HEK293T (cell line): ENCODE measurements around the gene TEP1.

Experiments used
- ARNT ChIP-seq: fragments of 450-650 bp; IDR thresholded peaks from 2 replicates; pipeline ENCODE4 v1.6.1; 2017; ENCODE audit warnings: mild to moderate bottlenecking
- ELF4 ChIP-seq: fragments of 450-650 bp; IDR thresholded peaks from 2 replicates; pipeline ENCODE4 v1.6.1; 2017; ENCODE audit warnings: antibody characterized with exemption
- FOXA1 ChIP-seq: fragments of 450-650 bp; IDR thresholded peaks from 2 replicates; pipeline ENCODE4 v1.6.1; 2016; ENCODE audit warnings: mild to moderate bottlenecking
- FOXK2 ChIP-seq: fragments of 450-650 bp; IDR thresholded peaks from 2 replicates; pipeline ENCODE4 v1.6.1; 2016; ENCODE audit warnings: mild to moderate bottlenecking
- FOXM1 ChIP-seq: fragments of 450-650 bp; IDR thresholded peaks from 2 replicates; pipeline ENCODE4 v1.6.1; 2017; ENCODE audit warnings: mild to moderate bottlenecking, borderline replicate concordance
- L3MBTL2 ChIP-seq: fragments of 450-650 bp; conservative IDR thresholded peaks from 2 replicates; pipeline ENCODE4 v1.6.1; 2016; ENCODE audit warnings: mild to moderate bottlenecking
- NFRKB ChIP-seq: fragments of 450-650 bp; IDR thresholded peaks from 2 replicates; pipeline ENCODE4 v1.6.1; 2016; ENCODE audit warnings: mild to moderate bottlenecking, moderate library complexity
- SP1 ChIP-seq: fragments of 450-650 bp; IDR thresholded peaks from 2 replicates; pipeline ENCODE4 v1.6.1; 2017
- SUZ12 ChIP-seq: fragments of 450-650 bp; IDR thresholded peaks from 2 replicates; pipeline ENCODE4 v1.6.1; 2016; ENCODE audit warnings: mild to moderate bottlenecking
- TARDBP ChIP-seq: fragments of 450-650 bp; IDR thresholded peaks from 2 replicates; pipeline ENCODE4 v1.6.1; 2016
- ZNF384 ChIP-seq: fragments of 450-650 bp; IDR thresholded peaks from 2 replicates; pipeline ENCODE4 v1.6.1; 2016

- TF ChIP-seq ZNF384 (no peak), SP1 (no peak), ELF4 (no peak), ARNT (no peak), FOXM1 (no peak), L3MBTL2 (no peak), FOXA1 (no peak), SUZ12 (no peak), TARDBP (no peak), FOXK2 (no peak), NFRKB (no peak)
These were observed 11.6 kb upstream of the TEP1 start for GRCh38 chr14:20424851-20425250.
